DMS79 treated with DMSO at 0.1 percent for 48 hours (cell line): Measurements from ENCODE around the gene GRIFIN.
"Not testable (repeated sequence)": the region's sequence is repeated elsewhere in the genome, so short reads cannot be mapped to it uniquely, and the experiment has no call there.

Source experiments
- DNase-seq: peaks from one replicate; lab custom pipeline; 2025; lab: John Stamatoyannopoulos, UW

GRIFIN gene

GRCh38 chr7:2478399-2478785 lies 2.2 kb upstream of the GRIFIN start:
- no peak for DNase-seq

GRCh38 chr7:2477447-2478398 lies 1.5 kb upstream of the GRIFIN start:
- DNase-seq = no peak

- no peak for DNase-seq
Measured at GRCh38 chr7:2476776-2477446, 713 bp upstream of the GRIFIN start.

GRCh38 chr7:2475678-2476015 lies 551 bp downstream of the GRIFIN start:
- no peak for DNase-seq

GRCh38 chr7:2474813-2475677 lies 1.2 kb downstream of the GRIFIN start:
- no peak for DNase-seq

- no peak for DNase-seq
Measured at GRCh38 chr7:2474224-2474623, 2.0 kb downstream of the GRIFIN start.

- DNase-seq = no peak
Measured at GRCh38 chr7:2473496-2474180, 2.6 kb downstream of the GRIFIN start.

GRCh38 chr7:2472739-2473138 lies 3.5 kb downstream of the GRIFIN start:
- DNase-seq = no peak

GRCh38 chr7:2471396-2471795 lies 4.8 kb downstream of the GRIFIN start:
- no peak for DNase-seq

GRCh38 chr7:2471022-2471329 lies 5.2 kb downstream of the GRIFIN start:
- no peak for DNase-seq

GRCh38 chr7:2470204-2471021 lies 5.8 kb downstream of the GRIFIN start:
- DNase-seq = no peak

GRCh38 chr7:2469460-2470203 lies 6.6 kb downstream of the GRIFIN start:
- not testable (repeated sequence) for DNase-seq

- no peak for DNase-seq
Measured at GRCh38 chr7:2468227-2468626, 8.0 kb downstream of the GRIFIN start.

- DNase-seq = no peak
Measured at GRCh38 chr7:2466675-2467074, 9.5 kb downstream of the GRIFIN start.

- DNase-seq = no peak
Measured at GRCh38 chr7:2465928-2466327, 10.3 kb downstream of the GRIFIN start.

GRCh38 chr7:2462731-2463130 lies 13.5 kb downstream of the GRIFIN start:
- DNase-seq = no peak

GRCh38 chr7:2461268-2462026 lies 14.8 kb downstream of the GRIFIN start:
- DNase-seq = no peak

GRCh38 chr7:2460641-2461040 lies 15.6 kb downstream of the GRIFIN start:
- no peak for DNase-seq

- DNase-seq = no peak
Measured at GRCh38 chr7:2460188-2460587, 16.0 kb downstream of the GRIFIN start.

GRCh38 chr7:2459674-2460073 lies 16.5 kb downstream of the GRIFIN start:
- DNase-seq = no peak
